HepG2 (cell line): ENCODE results near the gene CDH13. TPM values are rescaled to one million over a fixed set of nuclear protein-coding genes. Genes with fewer than 3 reads are reported as not detected.

Experiments
- ATAC-seq: fragments of 200-7000 bp; cut with Tn5 transposase; 3 replicates; pipeline ENCODE4 v1.9.1; 2020; ENCODE audit warnings: mild to moderate bottlenecking, moderate library complexity
- BruUV-seq: library from RNA; stranded (reverse); fragments of 400-500 nt; replicated peaks from 2 replicates; lab custom pipeline; 2021; lab: Mats Ljungman, UMichigan
- CTCF ChIA-PET: fragments of 300-600 bp; formaldehyde crosslinking; extraction: SDS; loops from one replicate; lab custom pipeline; 2021; ENCODE audit warnings: low total read pairs, inconsistent platforms, low intra/inter-chr PET ratio; lab: Yijun Ruan, JAX
- POLR2A ChIA-PET: fragments of 350-600 bp; sonication (Branson Sonifier 250); formaldehyde crosslinking; loops from one replicate; lab custom pipeline; 2020; ENCODE audit warnings: antibody characterized with exemption, inconsistent platforms; lab: Yijun Ruan, JAX
- DNase-seq: peaks from one replicate; pipeline ENCODE4 v3.0.0-alpha.2; 2015; ENCODE audit warnings: low spot score
- FAIRE-seq: peaks from 3 replicates; lab custom pipeline; 2011; peaks lifted over from hg19 to GRCh38; lab: Jason Lieb, UNC
- H2AFZ ChIP-seq: one replicate; pipeline ENCODE4 v1.6.1; 2011; ENCODE audit warnings: low read length, inconsistent platforms
- H3K27ac ChIP-seq: fragments of 300-600 bp; 3 replicates; pipeline ENCODE4 v1.8.0; 2011; ENCODE audit warnings: mixed run types, mild to moderate bottlenecking, mixed read lengths, low read length, inconsistent platforms; ENCODE audit not compliant: insufficient read depth; ENCODE audit errors: extremely low read length
- H3K27me3 ChIP-seq, 2 experiments: fragments of 200-600 bp in 1 of 2; 2 replicates in 1 of 2; 3 replicates in 1 of 2; pipeline versions ENCODE4 v1.6.0 to v1.8.0; 2011; ENCODE audit warnings: low read length in 2 of 2, mild to moderate bottlenecking in 2 of 2, moderate library complexity in 2 of 2, inconsistent platforms in 1 of 2; ENCODE audit not compliant: insufficient read depth in 2 of 2, control insufficient read depth in 1 of 2
- H3K36me3 ChIP-seq, 2 experiments: fragments of 200-600 bp in 1 of 2; replicated peaks in 1 of 2; 2 replicates in 1 of 2; 3 replicates in 1 of 2; pipeline versions ENCODE4 v1.5.1 to v1.8.0; 2011; ENCODE audit warnings: low read length in 2 of 2, inconsistent platforms in 1 of 2; ENCODE audit not compliant: insufficient read depth in 2 of 2, control insufficient read depth in 1 of 2
- H3K4me1 ChIP-seq: 2 replicates; pipeline ENCODE4 v1.5.1; 2012; ENCODE audit warnings: low read length, inconsistent platforms; ENCODE audit not compliant: insufficient read depth
- H3K4me2 ChIP-seq: 2 replicates; pipeline ENCODE4 v1.6.0; 2011; ENCODE audit warnings: low read depth, low read length, inconsistent platforms
- H3K4me3 ChIP-seq, 3 experiments: fragments of 200-600 bp in 1 of 3; sonication (generic), shearing (Covaris generic) in 1 of 3; replicated peaks in 1 of 3; 2 replicates each; pipeline ENCODE4 v1.5.1; 2011 to 2016; ENCODE audit warnings: low read length in 3 of 3, inconsistent platforms in 2 of 3, low read depth in 2 of 3, mild to moderate bottlenecking in 2 of 3, control low read depth in 1 of 3, mixed read lengths in 1 of 3; ENCODE audit not compliant: insufficient read depth in 1 of 3
- H3K79me2 ChIP-seq: one replicate; pipeline ENCODE4 v1.6.1; 2011; ENCODE audit warnings: low read length, inconsistent platforms; ENCODE audit not compliant: insufficient read depth
- H3K9ac ChIP-seq: 2 replicates; pipeline ENCODE4 v1.6.0; 2011; ENCODE audit warnings: mild to moderate bottlenecking, low read depth, low read length, inconsistent platforms; ENCODE audit not compliant: insufficient read depth
- H3K9me3 ChIP-seq: 2 replicates; pipeline ENCODE4 v1.5.1; 2012; ENCODE audit warnings: mild to moderate bottlenecking, low read length
- H4K20me1 ChIP-seq: 2 replicates; pipeline ENCODE4 v1.6.0; 2011; ENCODE audit warnings: inconsistent platforms, mild to moderate bottlenecking, low read length, moderate library complexity; ENCODE audit not compliant: insufficient read depth
- CSRNP1 ChIP-seq: sonication (generic); formaldehyde crosslinking; IDR thresholded peaks from 2 replicates; pipeline ENCODE4 v1.8.1; 2023; ENCODE audit warnings: mild to moderate bottlenecking, missing genetic modification reagents
- KMT2B ChIP-seq: IDR thresholded peaks from 2 replicates; pipeline ENCODE4 v1.6.1; 2016; ENCODE audit warnings: missing genetic modification reagents, missing compliant biosample characterization
- MNT ChIP-seq: fragments of 450-650 bp; IDR thresholded peaks from 2 replicates; pipeline ENCODE4 v1.6.1; 2016
- MYNN ChIP-seq: sonication (generic); formaldehyde crosslinking; IDR thresholded peaks from 2 replicates; pipeline ENCODE4 v1.4.0; 2020; ENCODE audit warnings: mild to moderate bottlenecking, low read depth, missing genetic modification reagents
- NFYC ChIP-seq: IDR thresholded peaks from 2 replicates; pipeline ENCODE4 v1.6.1; 2016; ENCODE audit warnings: missing genetic modification reagents, missing compliant biosample characterization
- RBM22 ChIP-seq: fragments of 200-400 bp; formaldehyde crosslinking; optimal IDR thresholded peaks from 2 replicates; pipeline ENCODE3; 2017; ENCODE audit warnings: mild to moderate bottlenecking, low read length, moderate library complexity
- TCF7L2 ChIP-seq: IDR thresholded peaks from 2 replicates; pipeline ENCODE4 v1.6.1; 2011; ENCODE audit warnings: mild to moderate bottlenecking, low read depth, low read length, moderate library complexity
- TOE1 ChIP-seq: sonication (generic); formaldehyde crosslinking; IDR thresholded peaks from 2 replicates; pipeline ENCODE4 v1.4.0; 2020; ENCODE audit warnings: mild to moderate bottlenecking, missing genetic modification reagents
- ZNF121 ChIP-seq: sonication (generic); formaldehyde crosslinking; IDR thresholded peaks from 2 replicates; pipeline ENCODE4 v1.5.0; 2020; ENCODE audit warnings: mild to moderate bottlenecking, missing genetic modification reagents
- ZNF431 ChIP-seq: sonication (generic); formaldehyde crosslinking; IDR thresholded peaks from 2 replicates; pipeline ENCODE4 v1.9.0; 2022; ENCODE audit warnings: missing genetic modification reagents, low read depth, mild to moderate bottlenecking, borderline replicate concordance
- WGBS: methylation state at CpG from one replicate; pipeline ENCODE4 v1.1.6; 2017; ENCODE audit warnings: low lambda C conversion rate; 5-methylcytosine and 5-hydroxymethylcytosine counted together
- in situ Hi-C: cut with HindIII; loops from 2 replicates; pipeline ENCODE4 v1.10.0; 2017; ENCODE audit warnings: low pct_unique_long_range_greater_than_20kb; ENCODE audit not compliant: extremely low pct_ligation_motif_present
- intact Hi-C: fragments of 100-400 bp; cut with micrococcal nuclease; formaldehyde crosslinking; loops from one replicate; pipeline ENCODE4 v1.10.0; 2022; ENCODE audit not compliant: unreplicated experiment
- polyA plus RNA-seq, 8 experiments: library from polyadenylated mRNA; depleted of rRNA in 3 of 8; stranded (reverse) in 7 of 8; unstranded in 1 of 8; fragments of >200 nt; fragmentation: Illumina TruSeq in 4 of 8; extraction: Trizol in 4 of 8; gene quantifications; 2 replicates each; pipeline versions ENCODE4 v1.2.1 to v1.2.3, GENCODE V29; 2011 to 2016; ENCODE audit warnings: low read depth in 4 of 8, missing spikeins in 1 of 8, mixed read lengths in 1 of 8; ENCODE audit not compliant: insufficient read depth in 1 of 8
- total RNA-seq, 5 experiments: library from RNA; depleted of rRNA; stranded (reverse); fragments of >200 nt; fragmentation: Illumina TruSeq; extraction: Trizol; gene quantifications; 2 replicates each; pipeline ENCODE4 v1.2.3, GENCODE V29; 2016; ENCODE audit warnings: low read depth in 1 of 5
- TF ChIP-seq, protein P1 (sequence below): sonication (generic); formaldehyde crosslinking; IDR thresholded peaks from 2 replicates; pipeline ENCODE4 v1.4.0; 2020; ENCODE audit warnings: mild to moderate bottlenecking, missing genetic modification reagents
- TF ChIP-seq, protein P2 (sequence below): sonication (generic); formaldehyde crosslinking; IDR thresholded peaks from 2 replicates; pipeline ENCODE4 v1.8.1; 2023; ENCODE audit warnings: missing genetic modification reagents, mild to moderate bottlenecking, borderline replicate concordance
- TF ChIP-seq, protein P3 (sequence below): sonication (generic); formaldehyde crosslinking; conservative IDR thresholded peaks from 2 replicates; pipeline ENCODE4 v1.4.0; 2020; ENCODE audit warnings: missing genetic modification reagents

Gene CDH13
- total and polyA plus RNA-seq, 2 of the 13 experiments (the other 11 are each of a cell fraction or from before 2014, with no cell fraction given) = not detected

- Histone ChIP-seq H4K20me1 (no peaks in the 10 kb centered on the region), H3K36me3 (no peaks in the 10 kb centered on the region), H2AFZ (no peak overlapping the region), H3K4me2 (no peak overlapping the region), H3K27me3 (peaks cover 0 to 10% of the 10 kb centered on the region in 2 experiments; a peak in 1 of 5 replicates), H3K79me2 (no peaks in the 10 kb centered on the region), H3K4me3 (no peak overlapping the region), H3K4me1 (no peaks in the 10 kb centered on the region)
- in situ Hi-C loops = loop anchor here (5.0 kb wide), 1 partner anchor 108 kb away; no protein-coding TSS in a partner anchor
- BruUV-seq = no TSS peak
- FAIRE-seq (no peak), DNase-seq (no peak)
- CTCF ChIA-PET = no interaction called here
- TF ChIP-seq TOE1 (CRISPR knock-in tag) = no peak
- TF ChIP-seq, protein P1, sequence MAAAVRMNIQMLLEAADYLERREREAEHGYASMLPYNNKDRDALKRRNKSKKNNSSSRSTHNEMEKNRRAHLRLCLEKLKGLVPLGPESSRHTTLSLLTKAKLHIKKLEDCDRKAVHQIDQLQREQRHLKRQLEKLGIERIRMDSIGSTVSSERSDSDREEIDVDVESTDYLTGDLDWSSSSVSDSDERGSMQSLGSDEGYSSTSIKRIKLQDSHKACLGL (CRISPR knock-in tag) = no peak
- peak; percentile 53 for TF ChIP-seq MNT
- TF ChIP-seq, all 625 proteins: peak for 1
- no peak overlapping the region for H3K27ac ChIP-seq
- no peak for ATAC-seq
- no peaks in the 10 kb centered on the region for H3K9me3 ChIP-seq
- H3K9ac ChIP-seq = no peak overlapping the region
- intact Hi-C loops = no loop called here
- 24% methylated on average over 10 of the region's 10 CpGs for WGBS
- POLR2A ChIA-PET = no interaction called here
Measured at GRCh38 chr16:83109490-83110125, 482.8 kb downstream of the CDH13 start.

DNA sequence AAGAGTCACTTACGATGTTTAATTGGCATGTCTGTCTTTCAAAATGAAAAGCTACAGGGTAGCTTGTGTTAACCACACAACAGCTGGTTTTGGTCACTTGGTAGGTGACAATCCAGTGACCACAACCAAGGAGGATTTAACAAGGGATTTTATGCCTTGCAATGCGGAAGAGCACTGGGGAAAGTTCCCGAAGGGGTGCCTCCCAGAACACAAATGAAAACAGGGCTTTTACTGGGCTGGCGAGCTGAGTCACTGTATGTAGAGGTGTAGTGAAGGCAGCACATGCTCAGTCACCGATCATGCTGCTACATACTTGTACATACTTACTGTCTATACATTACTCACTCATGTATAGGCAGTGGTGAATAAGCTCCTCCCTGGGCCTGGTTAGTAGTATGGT lies 483.5 kb downstream of the CDH13 start:
- ChIA-PET POLR2A (no interaction called here), CTCF (no interaction called here)
- Histone ChIP-seq H3K27ac (no peak overlapping the region), H3K36me3 (no peaks in the 10 kb centered on the region), H3K79me2 (no peaks in the 10 kb centered on the region), H3K27me3 (peaks cover 0 to 10% of the 10 kb centered on the region in 2 experiments; a peak in 1 of 5 replicates), H3K9ac (no peak overlapping the region), H3K4me2 (no peak overlapping the region), H3K4me3 (no peak overlapping the region), H4K20me1 (no peaks in the 10 kb centered on the region), H3K4me1 (no peaks in the 10 kb centered on the region), H2AFZ (no peak overlapping the region), H3K9me3 (no peaks in the 10 kb centered on the region)
- 19% methylated on average over 5 of the region's 5 CpGs for WGBS
- FAIRE-seq (no peak), ATAC-seq (no peak), DNase-seq (no peak)
- intact Hi-C loops (no loop called here), in situ Hi-C loops (loop anchor here (5.0 kb wide), 1 partner anchor 107 kb away; no protein-coding TSS in a partner anchor)
- no TSS peak for BruUV-seq
- TF ChIP-seq, protein P2, sequence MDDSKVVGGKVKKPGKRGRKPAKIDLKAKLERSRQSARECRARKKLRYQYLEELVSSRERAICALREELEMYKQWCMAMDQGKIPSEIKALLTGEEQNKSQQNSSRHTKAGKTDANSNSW (CRISPR knock-in tag) = no peak
- no peak for TF ChIP-seq CSRNP1 (CRISPR knock-in tag)
- TF ChIP-seq MYNN (CRISPR knock-in tag) = no peak
- no peak for TF ChIP-seq NFYC (CRISPR knock-in tag)
- no peak for TF ChIP-seq RBM22
- no peak for TF ChIP-seq ZNF431 (CRISPR knock-in tag)
- no peak for TF ChIP-seq ZNF121 (CRISPR knock-in tag)
- TF ChIP-seq, protein P3, sequence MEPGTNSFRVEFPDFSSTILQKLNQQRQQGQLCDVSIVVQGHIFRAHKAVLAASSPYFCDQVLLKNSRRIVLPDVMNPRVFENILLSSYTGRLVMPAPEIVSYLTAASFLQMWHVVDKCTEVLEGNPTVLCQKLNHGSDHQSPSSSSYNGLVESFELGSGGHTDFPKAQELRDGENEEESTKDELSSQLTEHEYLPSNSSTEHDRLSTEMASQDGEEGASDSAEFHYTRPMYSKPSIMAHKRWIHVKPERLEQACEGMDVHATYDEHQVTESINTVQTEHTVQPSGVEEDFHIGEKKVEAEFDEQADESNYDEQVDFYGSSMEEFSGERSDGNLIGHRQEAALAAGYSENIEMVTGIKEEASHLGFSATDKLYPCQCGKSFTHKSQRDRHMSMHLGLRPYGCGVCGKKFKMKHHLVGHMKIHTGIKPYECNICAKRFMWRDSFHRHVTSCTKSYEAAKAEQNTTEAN (CRISPR knock-in tag) = no peak
- TF ChIP-seq KMT2B (CRISPR knock-in tag) = no peak
- TF ChIP-seq TCF7L2 = no peak
